ENCODE results near the gene NME2.

NME2 gene

DNA sequence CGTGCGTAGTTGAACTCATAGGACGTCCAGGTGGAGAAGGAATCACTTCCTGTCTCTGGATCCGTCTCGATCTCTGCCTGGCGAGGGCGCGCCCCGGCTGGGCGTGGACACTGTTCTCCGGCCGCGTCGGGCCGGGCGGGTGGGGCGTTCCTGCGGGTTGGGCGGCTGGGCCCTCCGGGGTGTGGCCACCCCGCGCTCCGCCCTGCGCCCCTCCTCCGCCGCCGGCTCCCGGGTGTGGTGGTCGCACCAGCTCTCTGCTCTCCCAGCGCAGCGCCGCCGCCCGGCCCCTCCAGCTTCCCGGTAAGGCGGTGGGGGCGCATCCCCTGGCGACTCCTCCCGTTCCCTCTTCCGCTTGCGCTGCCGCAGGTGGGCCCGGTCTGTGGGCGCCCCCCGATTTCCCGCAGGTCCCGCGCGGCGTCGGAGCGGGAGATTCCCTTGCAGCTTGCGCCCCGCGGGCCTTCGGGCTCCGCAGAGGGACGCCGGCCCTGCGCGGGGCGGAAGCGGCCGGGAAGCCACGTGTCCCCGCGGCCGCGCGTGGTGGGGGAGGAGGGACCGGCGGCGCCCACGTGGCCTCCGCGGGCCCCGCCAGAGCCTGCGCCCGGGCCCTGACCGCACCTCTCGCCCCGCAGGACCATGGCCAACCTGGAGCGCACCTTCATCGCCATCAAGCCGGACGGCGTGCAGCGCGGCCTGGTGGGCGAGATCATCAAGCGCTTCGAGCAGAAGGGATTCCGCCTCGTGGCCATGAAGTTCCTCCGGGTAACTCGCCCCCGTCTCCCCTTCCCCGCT is at the start of gene NME2:
NME2 (plus strand) TSS at position 214 of the 789 bp plus-strand sequence; CDS start at position 634, 420 bp downstream.
- DNase-seq = peak; percentile 85 to 88

- DNase-seq = no peak
Observed at GRCh38 chr17:51118330-51119195, 47.6 kb upstream of the NME2 start.

DNA sequence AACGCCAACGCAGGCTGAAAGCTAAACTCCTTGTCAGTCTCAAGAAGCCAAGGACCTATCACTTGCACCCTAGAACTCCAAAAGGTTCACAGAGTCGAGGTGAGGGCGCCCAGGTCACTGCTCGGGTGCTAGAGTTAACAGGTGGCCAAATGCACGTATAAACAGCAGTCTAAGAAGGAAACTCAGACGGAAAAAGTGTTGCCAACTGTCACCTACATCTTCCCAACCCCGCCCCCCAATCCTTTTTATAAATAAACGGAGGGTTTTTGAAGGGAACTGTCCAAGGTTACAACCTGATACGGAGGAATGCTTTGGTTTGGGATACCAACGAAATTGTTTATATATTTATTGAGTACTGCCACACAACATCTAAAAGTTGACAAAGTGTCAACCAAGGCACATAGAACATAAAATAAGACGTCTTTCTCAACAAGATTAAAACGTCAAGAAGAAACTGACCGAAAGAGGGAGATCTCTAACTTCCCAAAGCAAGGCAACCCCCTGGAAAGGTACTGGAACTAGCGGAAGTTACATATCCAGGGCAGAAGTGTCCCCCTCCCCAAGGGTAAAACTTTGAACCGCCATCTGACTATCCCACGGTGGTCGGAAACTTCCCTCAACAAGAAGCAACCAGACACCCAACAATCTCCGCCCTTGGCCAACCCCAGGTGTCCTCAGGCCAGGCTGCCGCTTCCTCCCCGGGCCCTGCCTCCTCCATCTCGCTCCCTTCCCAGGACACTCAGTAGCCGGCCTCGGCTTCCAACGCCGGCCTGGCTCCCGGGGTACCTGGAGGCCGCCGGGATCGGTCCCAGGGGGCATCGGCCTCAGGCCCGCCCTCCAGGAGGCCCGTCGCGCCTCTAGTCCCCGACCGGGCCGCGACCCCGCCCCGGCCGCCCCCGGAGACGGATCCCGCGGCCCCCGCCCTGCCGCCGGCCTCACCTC is 46.5 kb upstream of the NME2 start:
- peak; percentile 63 to 67 for DNase-seq

- no peak for DNase-seq
Observed at GRCh38 chr17:51120357-51120738, 45.9 kb upstream of the NME2 start.

DNA sequence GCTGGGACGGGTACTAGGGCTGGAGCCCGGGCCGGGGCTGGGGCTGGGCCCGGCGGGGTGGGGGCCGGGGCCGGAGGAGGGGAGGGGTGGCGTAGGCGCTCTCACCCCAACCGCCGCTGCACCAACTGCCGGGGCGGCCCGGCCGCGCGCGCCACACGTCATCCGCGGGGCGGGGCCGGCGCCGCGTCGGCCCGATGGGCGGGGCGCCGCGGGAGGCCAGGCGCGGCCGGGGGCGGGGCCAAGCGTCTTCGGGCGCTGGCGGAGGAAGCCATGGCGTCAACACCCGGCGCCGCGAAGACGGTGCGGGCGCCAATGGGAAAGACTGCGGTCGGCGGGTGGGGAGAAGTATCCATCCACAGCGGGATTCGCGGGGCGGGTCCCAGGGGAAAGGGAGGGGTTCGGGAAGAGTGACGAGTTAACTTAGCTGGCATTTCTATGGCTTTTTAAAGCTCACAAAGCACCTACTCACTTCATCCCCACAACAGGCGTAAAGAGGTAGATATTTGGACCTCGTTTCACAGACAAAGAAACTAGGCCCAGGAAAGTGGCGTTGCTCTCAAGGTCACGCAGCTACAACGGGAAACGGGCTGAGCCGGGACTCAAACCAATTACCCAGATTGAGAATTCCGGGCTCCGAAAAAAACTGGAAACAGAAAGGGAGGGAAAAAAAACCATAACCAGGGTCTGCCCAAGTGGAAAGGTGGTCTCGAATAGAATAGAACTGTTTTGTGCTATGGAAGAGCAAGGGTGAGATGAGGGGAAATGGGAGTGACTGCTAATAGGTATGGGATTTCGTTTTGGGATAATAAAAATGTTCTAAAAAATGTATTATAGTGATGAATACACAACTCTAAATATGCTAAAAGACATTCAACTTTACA is 45.2 kb upstream of the NME2 start, which contains the start of gene SPAG9:
SPAG9 (minus strand) TSS at position 130 of the 881 bp plus-strand sequence. CDS start 212 bp downstream, outside the sequence.
- peak; percentile 93 for DNase-seq

DNA sequence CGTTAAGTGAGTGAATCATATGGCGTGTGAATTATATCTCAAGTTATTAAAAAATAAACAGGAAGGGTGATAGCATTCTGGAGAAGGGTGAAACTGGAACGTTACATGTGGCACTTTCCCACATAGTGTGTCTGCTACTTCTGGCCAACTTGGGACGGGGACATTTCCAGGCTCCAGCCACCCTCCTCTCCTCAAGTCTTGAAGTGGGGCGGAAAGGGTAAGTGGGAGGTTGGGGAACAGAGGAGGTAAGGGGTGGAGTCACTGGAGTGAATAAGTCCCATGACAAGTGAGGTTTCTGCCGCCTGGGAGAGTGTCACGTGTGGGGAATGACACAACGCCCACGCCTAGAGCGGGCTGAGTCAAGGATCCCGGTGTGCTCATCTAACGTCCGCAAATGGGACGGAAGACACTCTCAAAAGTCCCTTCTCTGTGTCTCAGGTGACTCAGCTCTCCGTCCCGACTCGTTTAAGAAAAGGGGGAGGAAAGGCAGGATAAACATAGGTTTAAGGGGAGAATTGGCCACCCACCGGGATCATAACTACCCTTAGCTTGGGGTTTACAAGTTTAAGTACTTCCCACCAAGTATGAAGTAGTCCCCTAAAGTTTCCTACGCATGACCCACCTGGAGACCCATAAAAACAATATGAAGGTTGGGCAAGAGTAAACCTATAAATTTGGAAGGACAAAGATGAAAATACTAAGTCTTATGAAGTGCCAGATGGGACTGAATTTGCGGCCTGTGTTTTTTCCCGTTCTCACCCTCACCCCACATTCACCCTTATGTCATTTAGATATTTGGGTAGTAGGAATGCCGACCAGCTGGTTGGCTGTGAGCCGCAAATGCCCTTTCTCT is 44.4 kb upstream of the NME2 start:
- peak; percentile 92 to 94 for DNase-seq

- peak; percentile 29 to 34 for DNase-seq
Observed at GRCh38 chr17:51122473-51123115, 43.6 kb upstream of the NME2 start.

DNA sequence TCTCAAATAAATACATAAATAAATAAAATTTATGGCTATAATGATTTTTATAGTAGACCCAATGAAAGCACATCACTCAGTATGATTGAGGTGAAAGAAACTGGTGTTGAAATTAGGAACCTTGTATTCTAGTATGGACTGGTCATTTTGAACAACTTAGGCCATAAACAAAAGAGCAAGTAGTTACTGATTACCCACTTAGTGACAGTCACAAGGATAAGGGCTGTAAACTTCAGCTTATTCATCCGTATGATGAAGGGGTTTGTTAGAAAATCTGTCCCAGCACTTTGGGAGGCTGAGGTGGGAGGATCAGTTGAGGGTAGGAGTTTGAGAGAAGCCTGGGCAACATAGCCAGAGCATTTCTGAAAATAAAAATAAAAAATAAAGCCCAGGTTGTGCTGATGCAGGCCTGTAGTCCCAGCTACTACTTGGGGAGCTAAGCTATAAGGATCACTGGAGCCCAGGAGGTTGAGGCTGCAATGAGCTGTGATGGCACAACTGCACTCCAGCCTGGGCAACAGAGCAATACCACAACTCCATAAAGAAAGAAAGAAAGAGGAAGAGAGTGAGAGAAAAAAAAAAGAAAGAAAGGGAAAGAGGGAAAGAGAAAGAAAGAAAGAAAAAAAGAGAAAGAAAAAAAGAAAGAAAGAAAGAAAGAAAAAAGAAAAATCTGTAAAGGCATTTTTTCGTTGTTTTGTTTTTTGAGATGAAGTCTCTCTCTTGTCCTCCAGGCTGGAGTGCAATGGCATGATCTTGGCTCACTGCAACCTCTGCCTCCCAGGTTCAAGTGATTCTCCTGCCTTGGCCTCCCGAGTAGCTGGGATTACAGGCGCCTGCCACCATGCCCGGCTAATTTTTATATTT is 41.3 kb upstream of the NME2 start:
- DNase-seq = no peak

DNA sequence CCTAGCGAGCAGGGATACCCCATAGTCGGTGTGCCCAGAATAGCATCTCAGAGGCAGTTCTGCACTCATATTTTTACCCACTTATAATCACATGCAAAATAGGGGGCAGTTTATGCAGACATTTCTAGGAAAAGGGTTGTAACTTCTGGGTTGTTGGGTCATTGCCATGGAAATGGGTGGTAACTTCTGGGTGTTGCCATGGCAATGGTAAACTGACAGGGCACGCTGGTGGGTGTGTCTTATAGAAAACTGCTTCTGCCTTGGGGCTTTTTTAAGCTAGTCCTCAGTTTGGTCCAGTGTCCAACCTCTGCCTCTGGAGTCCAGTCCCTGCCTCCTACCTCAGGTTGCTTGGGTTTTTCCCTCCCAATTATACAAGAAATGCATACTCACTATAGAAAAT is 38.1 kb upstream of the NME2 start:
- no peak for DNase-seq

GRCh38 chr17:51132964-51133319 is 33.3 kb upstream of the NME2 start:
- DNase-seq = no peak

- DNase-seq = no peak
Observed at GRCh38 chr17:51133365-51133764, 32.8 kb upstream of the NME2 start.

DNA sequence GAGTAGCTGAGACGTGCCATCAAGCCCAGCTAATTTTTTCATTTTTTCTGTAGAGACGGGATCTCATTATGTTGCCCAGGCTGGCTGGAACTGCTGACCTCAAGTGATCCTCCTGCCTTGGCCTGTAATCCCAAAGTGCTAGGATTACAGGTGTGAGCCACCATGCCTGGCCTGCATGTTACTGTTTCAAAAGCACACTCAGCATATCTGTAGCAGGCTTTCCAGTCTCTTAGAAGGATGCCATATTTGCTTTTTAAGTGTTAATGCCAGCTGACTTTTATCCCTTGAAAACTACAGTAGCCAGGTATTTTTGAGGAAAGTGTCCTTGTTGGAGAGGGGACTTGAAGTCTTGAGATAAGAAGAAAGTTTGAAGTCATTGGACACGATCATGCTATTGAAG is 30.3 kb upstream of the NME2 start:
- no peak for DNase-seq

GRCh38 chr17:51142597-51142996 is 23.6 kb upstream of the NME2 start:
- no peak for DNase-seq

DNA sequence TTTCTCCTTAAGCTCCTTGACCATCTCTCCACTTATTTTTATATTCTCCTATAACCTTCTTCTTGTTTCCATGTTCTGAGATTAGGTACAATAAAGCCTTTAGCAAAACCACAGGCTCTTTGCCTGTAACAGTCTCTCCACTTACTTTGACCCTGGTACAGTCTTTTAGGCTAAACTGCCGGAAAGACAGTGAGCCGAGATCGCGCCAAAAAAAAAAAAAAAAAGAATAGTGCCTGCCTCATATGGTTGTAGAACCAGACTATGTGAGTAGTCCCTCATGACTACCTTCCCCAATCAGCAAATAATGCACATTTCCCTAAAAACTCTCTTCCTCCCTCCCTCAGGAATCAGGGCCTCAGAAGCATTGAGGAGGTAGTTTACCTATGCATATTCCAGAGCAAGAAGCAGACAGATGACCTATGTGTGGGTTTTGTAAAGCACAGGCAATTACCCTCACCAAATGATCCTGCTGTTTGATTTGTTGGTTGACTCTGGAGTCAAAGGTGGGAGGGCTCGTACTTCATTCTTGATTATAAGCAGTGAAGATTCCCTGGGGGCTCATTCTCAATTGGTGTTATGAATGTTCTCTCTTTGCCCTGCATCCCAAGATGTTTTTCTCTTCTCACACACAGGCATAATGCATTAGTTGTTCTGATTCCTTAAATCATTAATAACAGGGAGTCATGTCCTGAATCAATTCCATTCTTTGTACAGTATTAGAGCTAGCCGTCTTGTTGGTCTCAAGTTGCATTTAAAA is 21.8 kb upstream of the NME2 start:
- no peak for DNase-seq

- DNase-seq = no peak
Observed at GRCh38 chr17:51147650-51148049, 18.6 kb upstream of the NME2 start.

- DNase-seq = no peak
Observed at GRCh38 chr17:51149163-51149562, 17.0 kb upstream of the NME2 start.

GRCh38 chr17:51150932-51151331 is 15.3 kb upstream of the NME2 start:
- no peak for DNase-seq

DNA sequence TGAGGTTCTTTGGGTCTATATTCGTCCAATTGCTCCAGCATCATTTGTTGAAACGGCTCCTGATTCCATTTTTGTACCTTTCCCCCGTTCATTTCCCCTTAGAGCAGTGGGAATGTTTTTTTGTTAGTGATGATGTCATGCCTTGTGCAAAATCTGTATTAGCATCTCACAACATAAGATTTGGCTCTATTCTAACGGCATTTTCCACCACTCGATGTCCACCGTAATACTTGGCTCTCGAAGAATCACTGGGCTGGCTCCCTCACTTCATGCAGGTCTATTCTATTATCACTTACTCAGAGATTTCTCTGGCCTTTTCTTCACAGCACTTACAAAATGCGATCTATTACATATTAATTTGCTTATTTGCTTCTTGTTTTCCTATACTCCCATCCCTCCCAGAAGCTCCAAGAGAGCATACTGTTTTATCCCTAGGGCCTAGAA is 13.4 kb upstream of the NME2 start:
- DNase-seq = no peak
